Activated CD4-positive, alpha-beta memory T cell treated with anti-CD3 and anti-CD28 coated beads for 36 hours (primary cell): ENCODE measurements around the gene SEMA6B. TPM values are rescaled to one million over a fixed set of nuclear protein-coding genes. Genes with fewer than 3 reads are reported as not detected.
"Not testable (repeated sequence)": the region's sequence is repeated elsewhere in the genome, so short reads cannot be mapped to it uniquely, and the experiment has no call there.

Experiments used
- CTCF ChIA-PET: fragments of 350-600 bp; sonication (Branson Sonifier 250); formaldehyde crosslinking; loops from one replicate; lab custom pipeline; 2021; ENCODE audit warnings: antibody characterized with exemption, inconsistent platforms; lab: Charles Lee
- POLR2A ChIA-PET: fragments of 350-600 bp; sonication (Branson Sonifier 250); formaldehyde crosslinking; loops from one replicate; lab custom pipeline; 2021; ENCODE audit warnings: antibody characterized with exemption; lab: Charles Lee
- DNase-seq: peaks from one replicate; pipeline ENCODE4 v3.0.0-alpha.2; 2020
- H3K27ac Mint-ChIP-seq: one replicate; pipeline ENCODE4 v1.8.0; 2021; ENCODE audit warnings: mixed read lengths
- H3K27me3 Mint-ChIP-seq: one replicate; pipeline ENCODE4 v1.8.0; 2021; ENCODE audit warnings: mixed read lengths
- H3K36me3 Mint-ChIP-seq: one replicate; pipeline ENCODE4 v1.8.0; 2021; ENCODE audit warnings: mixed read lengths
- H3K4me1 Mint-ChIP-seq: one replicate; pipeline ENCODE4 v1.8.0; 2021; ENCODE audit warnings: low read depth, mixed read lengths
- H3K4me3 Mint-ChIP-seq: one replicate; pipeline ENCODE4 v1.8.0; 2021; ENCODE audit warnings: mild to moderate bottlenecking, mixed read lengths
- H3K9me3 Mint-ChIP-seq: one replicate; pipeline ENCODE4 v1.8.0; 2021; ENCODE audit warnings: mixed read lengths
- intact Hi-C: fragments of 100-400 bp; cut with micrococcal nuclease; formaldehyde crosslinking; loops from one replicate; pipeline ENCODE4 v1.15.1; 2023
- total RNA-seq, 2 experiments: library from RNA; stranded (reverse); gene quantifications; one replicate each; pipeline ENCODE4 v1.2.3, GENCODE V29; 2021

The SEMA6B gene
- total RNA-seq, 2 experiments from 2014 or later: 0.19 TPM; not detected in 1

GRCh38 chr19:4596033-4596904 lies 36.8 kb upstream of the SEMA6B start:
- intact Hi-C loops: no loop called here

DNA sequence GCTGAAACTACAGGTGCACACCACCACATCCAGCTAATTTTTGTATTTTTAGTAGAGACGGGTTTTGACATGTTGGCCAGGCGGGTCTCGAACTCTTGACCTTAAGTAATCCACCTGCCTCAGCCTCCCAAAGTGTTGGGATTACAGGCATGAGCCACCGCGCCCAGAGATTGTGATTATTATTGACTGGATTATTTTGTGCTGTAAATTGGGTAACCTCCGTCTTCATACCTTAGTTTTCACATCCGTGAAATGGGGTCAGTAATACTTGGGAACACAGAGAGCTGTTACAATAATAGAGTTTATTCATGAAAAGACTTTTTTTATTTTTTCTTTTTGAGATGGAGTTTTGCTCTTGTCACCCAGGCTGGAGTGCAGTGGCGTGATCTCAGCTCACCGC lies 35.7 kb upstream of the SEMA6B start:
- Mint-ChIP-seq H3K4me1 (peaks cover 11% of the 10 kb centered on the region), H3K27me3 (peaks cover 48% of the 10 kb centered on the region)
- H3K27ac Mint-ChIP-seq, intact Hi-C loops, H3K9me3 Mint-ChIP-seq, POLR2A ChIA-PET, DNase-seq, H3K36me3 Mint-ChIP-seq, H3K4me3 Mint-ChIP-seq: not testable (repeated sequence)
- CTCF ChIA-PET: interaction anchor here (1.4 to 3.0 kb wide), 3 partner anchors 19 to 41 kb away, joined by 5 to 18 read pairs (median 5); no protein-coding TSS in a partner anchor

More at GRCh38 chr19:4596033-4596904, 36.8 kb upstream of the SEMA6B start:
- H3K4me3 Mint-ChIP-seq: no peak overlapping the region
- H3K27me3 Mint-ChIP-seq: peaks cover 50% of the 10 kb centered on the region
- peaks cover 11% of the 10 kb centered on the region for H3K4me1 Mint-ChIP-seq
- H3K36me3 Mint-ChIP-seq: no peaks in the 10 kb centered on the region
- no peak overlapping the region for H3K27ac Mint-ChIP-seq
- DNase-seq: no peak
- POLR2A ChIA-PET: no interaction called here
- no peaks in the 10 kb centered on the region for H3K9me3 Mint-ChIP-seq
- CTCF ChIA-PET: no interaction called here

DNA sequence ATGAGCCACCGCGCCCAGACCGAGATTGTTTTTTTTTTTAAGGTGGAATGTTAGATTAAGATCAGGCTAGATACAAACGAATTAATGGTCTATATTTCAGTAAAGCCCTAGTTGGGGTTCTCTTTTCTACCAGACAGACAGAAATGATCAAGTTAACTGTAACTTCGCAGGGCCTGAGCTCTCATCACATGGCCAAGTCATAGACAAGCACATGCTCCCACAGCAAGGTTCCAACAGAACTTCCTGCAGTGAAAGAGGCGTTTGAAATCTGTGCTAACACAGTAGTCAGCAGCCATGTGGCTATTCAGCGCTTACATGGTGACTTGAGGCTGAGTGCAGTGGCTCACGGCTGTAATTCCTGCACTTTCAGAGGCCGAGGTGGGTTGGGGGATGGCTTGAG lies 34.7 kb upstream of the SEMA6B start:
- peaks cover 11% of the 10 kb centered on the region for H3K4me1 Mint-ChIP-seq
- intact Hi-C loops: no loop called here
- H3K9me3 Mint-ChIP-seq: no peaks in the 10 kb centered on the region
- no peak overlapping the region for H3K4me3 Mint-ChIP-seq
- no peak overlapping the region for H3K27ac Mint-ChIP-seq
- CTCF ChIA-PET: interaction anchor here (1.4 to 3.0 kb wide), 3 partner anchors 18 to 42 kb away, joined by 5 to 18 read pairs (median 5); no protein-coding TSS in a partner anchor
- POLR2A ChIA-PET: no interaction called here
- H3K36me3 Mint-ChIP-seq: no peaks in the 10 kb centered on the region
- no peak for DNase-seq
- H3K27me3 Mint-ChIP-seq: peaks cover 49% of the 10 kb centered on the region

DNA sequence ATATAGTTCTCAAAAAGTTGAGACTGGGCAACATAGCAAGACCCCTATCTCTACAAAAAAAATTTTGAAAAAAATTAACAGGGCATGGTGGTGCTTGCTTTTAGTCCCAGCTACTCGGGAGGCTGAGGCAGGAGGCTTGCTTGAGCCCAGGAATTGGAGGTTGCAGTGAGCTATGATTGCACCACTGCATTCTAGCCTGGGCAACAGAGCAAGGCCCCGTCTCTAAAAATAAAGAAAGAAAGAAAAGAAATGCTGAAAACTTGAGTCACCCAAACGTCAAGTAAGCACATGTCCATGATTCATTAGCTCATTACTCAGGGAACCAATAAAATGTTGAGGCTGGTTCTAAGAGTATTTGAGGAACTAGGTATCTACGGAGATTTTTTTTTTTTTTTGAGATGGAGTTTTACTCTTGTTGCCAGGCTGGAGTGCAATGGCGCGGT lies 33.9 kb upstream of the SEMA6B start:
- H3K4me1 Mint-ChIP-seq: peaks cover 7% of the 10 kb centered on the region
- POLR2A ChIA-PET: no interaction called here

GRCh38 chr19:4592445-4592844 lies 33.0 kb upstream of the SEMA6B start:
- no peaks in the 10 kb centered on the region for H3K36me3 Mint-ChIP-seq
- POLR2A ChIA-PET: no interaction called here
- H3K4me3 Mint-ChIP-seq: no peak overlapping the region
- intact Hi-C loops: no loop called here
- no peak for DNase-seq
- CTCF ChIA-PET: interaction anchor here (0.7 to 3.0 kb wide), 4 partner anchors 16 to 67 kb away, joined by 3 to 18 read pairs (median 4); no protein-coding TSS in a partner anchor
- H3K27ac Mint-ChIP-seq: no peak overlapping the region
- no peaks in the 10 kb centered on the region for H3K9me3 Mint-ChIP-seq
- H3K4me1 Mint-ChIP-seq: peaks cover 3% of the 10 kb centered on the region
- peaks cover 46% of the 10 kb centered on the region for H3K27me3 Mint-ChIP-seq

More for the DNA sequence above, 33.9 kb upstream of the SEMA6B start:
- H3K27ac Mint-ChIP-seq: no peak overlapping the region
- CTCF ChIA-PET: interaction anchor here (1.6 to 3.0 kb wide), 3 partner anchors 17 to 68 kb away, joined by 4 to 18 read pairs (median 5); no protein-coding TSS in a partner anchor
- DNase-seq: no peak
- peaks cover 44% of the 10 kb centered on the region for H3K27me3 Mint-ChIP-seq
- no peaks in the 10 kb centered on the region for H3K36me3 Mint-ChIP-seq
- no peaks in the 10 kb centered on the region for H3K9me3 Mint-ChIP-seq
- no peak overlapping the region for H3K4me3 Mint-ChIP-seq
- intact Hi-C loops: no loop called here

DNA sequence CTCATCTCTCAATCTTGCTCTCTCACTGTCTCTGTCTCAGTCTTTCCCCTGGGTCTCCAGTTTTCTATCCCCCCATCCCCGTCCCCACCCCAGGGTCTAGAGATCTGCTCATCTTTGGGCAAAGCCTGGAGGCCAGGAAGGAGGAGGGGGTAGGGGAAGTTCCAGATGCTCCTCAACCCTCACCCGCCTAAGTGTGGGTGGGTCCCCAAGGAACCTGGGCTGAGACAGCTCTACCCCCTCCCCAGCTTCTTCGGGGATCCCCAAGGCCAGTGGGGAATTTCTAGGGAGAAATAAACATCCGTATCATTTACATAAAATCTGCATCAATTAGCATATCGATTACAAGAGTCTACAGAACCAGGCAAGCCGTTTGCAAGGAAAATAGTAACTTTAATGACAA lies 31.8 kb upstream of the SEMA6B start:
- intact Hi-C loops: no loop called here
- CTCF ChIA-PET: interaction anchor here (1.1 kb wide), 1 partner anchor 21 kb away, joined by 3 read pairs; no protein-coding TSS in a partner anchor
- peaks cover 43% of the 10 kb centered on the region for H3K27me3 Mint-ChIP-seq
- H3K9me3 Mint-ChIP-seq: no peaks in the 10 kb centered on the region
- H3K4me3 Mint-ChIP-seq: no peak overlapping the region
- H3K36me3 Mint-ChIP-seq: no peaks in the 10 kb centered on the region
- H3K27ac Mint-ChIP-seq: no peak overlapping the region
- no peaks in the 10 kb centered on the region for H3K4me1 Mint-ChIP-seq
- no peak for DNase-seq
- POLR2A ChIA-PET: interaction anchor here (1.2 kb wide), 1 partner anchor 37 kb away, joined by 4 read pairs; no protein-coding TSS in a partner anchor

GRCh38 chr19:4590559-4590958 lies 31.1 kb upstream of the SEMA6B start:
- peaks cover 51% of the 10 kb centered on the region for H3K27me3 Mint-ChIP-seq
- no peak overlapping the region for H3K4me3 Mint-ChIP-seq
- ChIA-PET POLR2A (interaction anchor here (1.2 kb wide), 1 partner anchor 38 kb away, joined by 4 read pairs; no protein-coding TSS in a partner anchor), CTCF (no interaction called here)
- no peak overlapping the region for H3K27ac Mint-ChIP-seq
- no peaks in the 10 kb centered on the region for H3K4me1 Mint-ChIP-seq
- intact Hi-C loops: no loop called here
- H3K9me3 Mint-ChIP-seq: no peaks in the 10 kb centered on the region
- no peaks in the 10 kb centered on the region for H3K36me3 Mint-ChIP-seq
- DNase-seq: no peak

DNA sequence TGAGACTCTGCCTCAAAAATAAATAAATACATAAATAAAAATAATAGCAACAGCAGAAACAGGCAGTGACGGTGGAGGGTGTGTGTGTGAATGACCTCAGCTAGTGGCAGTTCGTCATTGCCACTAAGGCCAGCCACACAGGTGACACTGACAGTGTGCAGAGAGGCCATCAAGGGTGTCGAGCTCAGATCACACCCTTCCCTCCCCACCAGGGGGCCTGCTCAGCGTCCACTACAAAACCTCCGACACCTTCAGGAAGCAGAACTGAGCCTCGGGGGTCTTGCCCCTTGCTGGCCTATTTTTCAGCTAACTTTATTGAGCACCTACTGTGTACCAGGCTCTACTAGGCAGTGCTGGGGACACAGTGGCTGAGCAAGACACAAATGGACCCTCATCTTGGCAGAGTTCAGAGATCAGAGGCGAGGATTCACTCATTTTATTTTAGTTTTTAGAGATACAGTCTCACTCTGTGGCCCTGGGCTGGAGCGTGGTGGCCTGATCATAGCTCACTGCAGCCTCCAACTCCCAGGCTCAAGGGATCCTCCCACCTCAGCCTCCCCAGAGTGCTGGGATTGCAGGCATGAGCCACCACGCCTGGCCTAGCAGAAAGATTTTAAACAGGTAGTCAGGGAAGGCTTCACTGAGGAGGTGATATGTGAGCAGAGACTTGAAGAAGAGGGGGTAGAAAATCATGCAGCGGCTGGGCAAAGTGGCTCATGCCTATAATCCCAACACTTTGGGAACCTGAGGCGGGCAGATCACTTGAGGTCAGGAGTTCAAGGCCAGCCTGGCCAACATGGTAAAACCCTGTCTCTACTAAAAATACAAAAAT lies 30.3 kb upstream of the SEMA6B start:
- DNase-seq: peak; percentile 46
- H3K27ac Mint-ChIP-seq: no peak overlapping the region
- H3K4me3 Mint-ChIP-seq: no peak overlapping the region
- H3K9me3 Mint-ChIP-seq: no peaks in the 10 kb centered on the region
- no peaks in the 10 kb centered on the region for H3K4me1 Mint-ChIP-seq
- H3K36me3 Mint-ChIP-seq: no peaks in the 10 kb centered on the region
- ChIA-PET CTCF (interaction anchor here (0.9 to 1.3 kb wide), 4 partner anchors 13 to 47 kb away, joined by 3 to 10 read pairs (median 4); no protein-coding TSS in a partner anchor), POLR2A (no interaction called here)
- intact Hi-C loops: no loop called here
- peaks cover 54% of the 10 kb centered on the region for H3K27me3 Mint-ChIP-seq

DNA sequence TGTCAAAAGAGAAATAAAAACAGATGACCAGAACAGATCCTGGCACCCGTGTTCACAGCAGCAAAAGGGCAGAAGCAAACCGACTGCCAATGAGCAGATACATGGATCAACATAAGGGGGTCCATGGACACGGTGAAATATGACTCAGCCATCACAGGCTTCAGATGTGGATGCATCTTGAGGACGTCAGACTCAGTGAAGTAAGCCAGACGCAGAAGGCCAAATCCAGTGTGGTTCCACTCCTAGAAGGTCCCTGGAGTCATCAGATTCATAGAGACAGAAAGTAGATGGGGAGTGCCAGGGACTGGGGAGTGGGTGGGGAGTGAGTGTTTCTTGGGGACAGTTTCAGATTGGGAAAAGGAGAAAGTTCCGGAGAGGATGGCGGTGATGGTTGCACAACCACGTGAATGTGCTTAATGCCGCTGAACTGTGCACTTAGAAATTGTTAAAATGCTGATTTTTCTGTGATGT lies 28.8 kb upstream of the SEMA6B start:
- Mint-ChIP-seq H3K36me3 (no peaks in the 10 kb centered on the region), H3K27ac (no peak overlapping the region), H3K4me1 (no peaks in the 10 kb centered on the region), H3K27me3 (peaks cover 50% of the 10 kb centered on the region), H3K4me3 (no peak overlapping the region), H3K9me3 (no peaks in the 10 kb centered on the region)
- ChIA-PET CTCF (interaction anchor here (1.6 kb wide), 1 partner anchor 21 kb away, joined by 3 read pairs; no protein-coding TSS in a partner anchor), POLR2A (no interaction called here)
- intact Hi-C loops: no loop called here
- no peak for DNase-seq

DNA sequence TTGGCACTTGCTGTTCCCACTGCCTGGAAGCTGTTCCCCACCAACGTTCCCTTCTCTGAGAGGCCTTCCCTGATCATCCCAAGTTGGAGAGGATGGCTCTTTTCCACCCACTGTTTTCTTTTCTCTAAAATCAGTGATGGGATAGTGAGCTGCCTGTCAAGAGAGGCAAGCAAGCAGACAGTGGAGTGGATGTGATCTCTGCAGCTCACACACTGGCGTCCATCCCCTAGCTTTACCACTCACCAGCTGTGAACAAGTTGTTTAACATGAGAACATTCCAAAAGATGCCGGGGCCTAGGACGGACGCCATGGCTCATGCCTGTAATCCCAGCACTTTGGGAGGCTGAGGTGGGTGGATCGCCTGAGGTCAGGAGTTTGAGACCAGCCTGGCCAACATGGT lies 28.0 kb upstream of the SEMA6B start:
- intact Hi-C loops: no loop called here
- Mint-ChIP-seq H3K9me3 (no peaks in the 10 kb centered on the region), H3K4me1 (peaks cover under 1% of the 10 kb centered on the region), H3K27me3 (peaks cover 44% of the 10 kb centered on the region), H3K27ac (no peak overlapping the region), H3K36me3 (no peaks in the 10 kb centered on the region), H3K4me3 (no peak overlapping the region)
- DNase-seq: no peak
- POLR2A ChIA-PET: no interaction called here
- CTCF ChIA-PET: interaction anchor here (1.2 to 1.6 kb wide), 2 partner anchors 20 to 49 kb away, joined by 3 to 5 read pairs; no protein-coding TSS in a partner anchor

DNA sequence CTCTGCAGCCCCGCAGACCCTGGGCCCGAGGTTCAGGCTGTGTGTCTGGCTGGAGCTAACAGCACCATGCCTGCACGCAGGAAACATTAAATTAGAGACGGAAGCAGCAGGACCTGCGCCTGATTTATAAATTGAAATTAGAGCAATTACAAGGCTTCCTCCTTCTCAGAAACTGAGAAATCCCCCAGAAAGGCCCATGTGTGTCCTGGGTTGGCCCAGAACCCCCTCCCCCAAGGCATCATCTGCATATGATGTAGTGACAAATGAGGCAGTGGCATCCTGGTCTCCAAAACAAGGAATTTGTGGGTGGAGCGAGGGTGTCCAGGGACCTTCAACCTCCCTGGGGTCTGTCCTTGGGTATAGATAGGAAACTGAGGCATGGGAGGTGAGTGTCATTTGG lies 27.2 kb upstream of the SEMA6B start:
- ChIA-PET POLR2A (no interaction called here), CTCF (interaction anchor here (0.9 to 1.6 kb wide), 3 partner anchors 19 to 49 kb away, joined by 3 to 5 read pairs (median 3); no protein-coding TSS in a partner anchor)
- peaks cover 49% of the 10 kb centered on the region for H3K27me3 Mint-ChIP-seq
- no peaks in the 10 kb centered on the region for H3K36me3 Mint-ChIP-seq
- intact Hi-C loops: no loop called here
- peaks cover 8% of the 10 kb centered on the region for H3K4me1 Mint-ChIP-seq
- H3K4me3 Mint-ChIP-seq: no peak overlapping the region
- no peaks in the 10 kb centered on the region for H3K9me3 Mint-ChIP-seq
- H3K27ac Mint-ChIP-seq: no peak overlapping the region
- no peak for DNase-seq
